C1 segment of cervical spinal cord (tissue), 14 donors: Measurements from ENCODE around the gene MYL7.

Source experiments
- DNase-seq, 14 donors: peaks; one replicate each; lab custom pipeline; 2025; lab: John Stamatoyannopoulos, UW

Gene MYL7

DNA sequence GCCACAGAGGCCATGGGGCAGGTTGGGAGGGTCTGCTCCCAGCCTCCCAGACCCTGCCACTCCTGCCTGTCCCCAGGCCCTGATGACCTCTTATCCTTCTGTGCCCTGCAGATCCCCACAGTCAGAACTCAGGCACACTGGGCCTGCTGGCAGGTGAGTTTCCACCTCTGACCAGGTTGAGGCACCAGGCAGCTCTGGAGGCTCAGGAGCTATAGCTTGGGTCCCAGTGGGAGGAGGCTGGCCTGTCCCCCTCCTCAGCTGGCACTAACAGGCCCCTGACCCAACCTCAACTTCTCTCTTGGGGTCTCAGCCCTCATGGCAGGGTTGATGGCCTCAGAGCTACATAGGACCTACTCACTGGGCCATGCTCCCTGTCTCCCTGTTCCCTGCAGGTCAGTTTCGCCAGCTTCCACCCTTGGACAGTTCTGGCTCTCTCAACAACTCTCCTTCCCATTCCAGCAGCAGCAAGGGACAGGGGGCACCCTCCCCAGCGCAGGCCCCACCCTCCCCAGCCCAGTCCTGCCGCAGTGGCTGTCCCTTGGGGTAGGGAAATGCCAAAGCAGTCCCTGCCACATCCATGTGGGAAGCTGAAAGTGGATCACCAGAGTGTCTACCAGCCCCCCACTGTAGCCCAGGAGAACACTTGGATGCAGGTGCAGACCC lies 39.7 kb downstream of the MYL7 start:
- no peak for DNase-seq

DNA sequence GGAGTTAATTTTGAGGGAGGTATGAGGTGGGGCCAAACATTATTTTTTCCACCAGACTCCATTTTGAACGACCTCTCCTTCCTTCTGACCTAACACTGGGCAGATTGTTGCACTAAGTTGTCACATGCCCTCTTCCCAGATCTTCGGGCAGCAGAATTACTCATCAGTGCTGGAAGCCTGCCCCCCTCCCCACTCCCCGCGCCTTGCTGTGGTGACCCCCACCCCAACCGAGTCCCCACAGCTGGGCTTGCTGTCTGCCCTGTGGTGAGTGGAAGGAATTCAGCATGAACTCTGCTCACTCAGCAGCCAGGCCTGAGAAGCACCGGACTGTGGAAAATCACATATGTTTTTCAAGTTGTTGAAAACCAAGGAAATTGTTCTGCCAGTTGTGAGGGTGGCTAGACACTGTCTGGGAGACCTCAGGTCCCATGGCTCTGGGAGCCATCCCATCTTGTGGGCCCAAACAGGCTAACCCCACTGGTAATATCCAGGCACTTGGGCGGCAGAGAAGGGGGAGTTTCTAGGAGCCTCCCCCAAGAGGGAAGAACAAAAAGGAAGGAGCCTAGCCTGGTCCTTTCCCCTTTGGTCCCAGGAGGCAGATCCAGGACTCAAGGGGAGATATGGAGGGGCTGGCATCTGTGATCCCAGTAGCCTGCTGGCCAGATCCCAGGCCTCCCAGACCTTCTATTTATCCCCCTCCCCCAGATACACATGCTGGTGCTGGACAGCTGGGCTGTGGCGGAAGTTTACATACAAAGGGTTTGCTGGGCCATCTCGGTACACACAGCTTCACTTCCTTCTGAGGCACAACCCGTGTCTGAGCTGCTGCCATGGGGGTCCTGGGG lies 40.5 kb downstream of the MYL7 start:
- DNase-seq = peak in 2 of 14 donors; percentile 44 to 84

- DNase-seq = no peak
Observed at GRCh38 chr7:44099669-44100068, 41.5 kb downstream of the MYL7 start.

- no peak for DNase-seq
Observed at GRCh38 chr7:44098092-44099068, 42.8 kb downstream of the MYL7 start.

DNA sequence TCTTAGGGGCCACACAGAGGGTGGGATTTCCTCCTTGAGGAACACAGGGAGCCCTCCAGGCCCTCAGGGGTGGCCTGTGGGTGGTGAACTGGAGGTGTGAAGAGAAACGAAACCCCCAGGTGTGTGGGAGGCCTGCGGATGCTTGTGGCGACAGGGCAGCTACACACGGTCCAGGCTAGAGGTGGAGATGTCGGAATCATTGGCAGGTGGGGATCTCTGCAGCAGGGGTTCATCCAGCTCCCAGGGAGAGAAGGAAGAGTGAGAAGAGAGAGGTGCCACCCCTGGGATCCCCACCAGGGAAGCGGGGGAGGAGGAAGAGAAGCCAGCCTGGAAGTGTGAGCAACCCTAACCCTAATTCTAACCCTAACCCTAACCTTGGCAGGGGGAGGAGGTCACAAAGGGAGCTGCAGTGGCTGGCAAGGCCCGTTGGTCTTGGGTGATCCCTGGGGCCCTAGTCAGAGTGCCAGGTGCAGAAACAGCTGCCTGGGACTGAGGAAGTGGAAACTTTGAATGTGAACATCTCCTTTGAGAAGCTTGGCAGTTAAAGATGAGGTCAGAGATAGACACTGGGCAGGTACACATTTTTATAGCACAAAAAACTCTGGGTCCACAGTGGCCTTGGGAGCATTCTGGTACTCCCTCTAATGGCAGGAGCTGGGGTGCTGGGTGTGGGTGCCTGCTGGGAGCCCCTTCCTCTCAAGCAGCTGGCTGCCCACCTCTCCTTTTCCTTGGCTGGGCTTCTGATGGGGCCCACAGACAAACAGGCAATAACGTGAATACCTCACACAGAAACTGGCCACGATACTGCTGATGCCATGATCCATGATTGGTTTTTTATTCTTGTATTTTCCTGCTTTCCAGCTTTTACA lies 43.8 kb downstream of the MYL7 start:
- no peak for DNase-seq

DNA sequence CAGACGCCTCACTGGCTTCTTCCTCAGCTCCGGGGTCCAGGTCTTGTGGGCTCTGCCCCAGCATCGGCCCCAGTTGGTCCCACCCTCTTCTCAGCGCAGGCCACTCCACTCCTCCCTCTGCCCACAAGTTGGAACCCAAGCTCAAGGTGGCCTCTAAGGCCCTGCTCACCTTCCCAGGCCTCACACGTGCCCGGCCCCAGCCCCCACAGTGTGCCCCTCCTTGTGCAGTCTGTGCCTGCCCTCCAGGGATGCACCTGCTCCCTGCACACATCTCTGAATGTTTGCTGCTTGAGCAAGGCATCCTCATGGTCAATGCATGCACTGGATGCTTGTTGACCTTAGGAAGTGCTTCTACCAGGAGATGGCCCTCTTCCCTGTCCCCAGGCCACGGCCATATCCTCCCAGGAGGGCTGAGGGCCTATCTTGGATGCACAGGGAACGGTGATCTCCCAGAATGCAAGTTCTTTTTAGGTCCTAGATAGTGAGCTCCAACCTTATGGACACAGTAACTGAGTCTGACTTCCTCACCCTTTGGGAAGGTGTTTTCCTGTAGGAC lies 44.7 kb downstream of the MYL7 start:
- no peak for DNase-seq

- no peak for DNase-seq
Observed at GRCh38 chr7:44095781-44096180, 45.4 kb downstream of the MYL7 start.

DNA sequence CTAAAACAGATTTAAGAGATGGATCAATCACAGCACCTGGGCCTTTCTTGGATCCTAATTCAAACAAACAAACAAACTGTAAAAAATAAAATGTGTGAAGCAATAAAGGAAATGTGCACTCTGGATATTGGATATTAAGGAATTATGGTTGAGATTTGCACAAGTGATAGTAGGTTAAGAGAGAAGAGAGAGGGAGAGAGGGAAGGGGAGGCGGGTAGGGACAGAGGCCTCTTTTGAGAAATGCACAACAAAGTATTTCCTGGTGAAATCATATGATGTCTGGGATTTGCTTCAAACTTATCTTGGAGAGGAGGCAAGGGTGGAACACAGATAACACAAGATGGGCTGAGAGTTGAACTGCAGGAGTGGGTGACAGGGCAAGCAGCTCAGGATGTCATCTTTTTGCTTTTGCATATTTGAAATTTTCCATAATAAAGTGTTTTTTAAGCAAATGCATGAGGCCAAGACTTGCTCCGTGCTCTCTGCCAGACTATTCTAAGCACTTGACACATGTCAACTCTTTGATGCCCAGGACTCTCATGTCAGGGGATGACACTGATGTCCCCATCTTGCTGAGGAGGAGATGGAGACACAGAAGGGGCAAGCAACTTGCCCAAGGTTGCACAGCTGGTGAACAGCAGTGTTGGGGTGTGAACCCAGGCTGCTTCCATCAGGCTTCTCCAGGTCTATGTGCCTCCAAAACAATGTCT lies 46.1 kb downstream of the MYL7 start:
- no peak for DNase-seq

- DNase-seq = no peak
Observed at GRCh38 chr7:44094365-44094764, 46.8 kb downstream of the MYL7 start.

DNA sequence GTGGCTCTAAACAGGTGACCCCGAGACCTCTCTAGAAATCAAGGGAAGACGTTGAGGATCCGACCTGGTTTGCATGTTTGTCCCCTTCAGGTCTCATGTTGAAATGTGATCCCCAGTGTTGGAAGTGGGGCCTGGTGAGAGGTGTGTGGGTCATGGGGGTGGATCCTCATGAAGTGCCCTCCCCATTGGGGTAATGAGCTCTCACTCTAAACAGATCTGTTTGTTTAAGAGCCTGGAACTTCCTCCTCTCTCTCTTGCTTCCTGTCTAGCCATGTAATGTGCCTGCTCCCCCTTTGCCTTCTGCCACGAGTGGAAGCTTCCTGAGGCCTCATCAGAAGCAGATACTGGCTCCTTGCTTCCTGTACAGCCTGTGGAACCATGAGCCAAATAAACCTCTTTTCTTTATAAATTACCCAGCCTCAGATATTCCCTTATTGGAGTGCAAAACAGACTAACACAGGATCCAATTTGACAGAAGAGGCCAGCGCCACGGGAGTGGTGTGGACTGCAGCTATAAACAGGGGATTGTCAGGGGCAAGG lies 48.0 kb downstream of the MYL7 start:
- DNase-seq = no peak
